Loucy (cell line): ENCODE results near the gene HSF5.

Experiments
- H2AFZ ChIP-seq: fragments of 200-600 bp; sonication (generic); 2 replicates; pipeline ENCODE4 v1.6.0; 2016; ENCODE audit warnings: antibody characterized with exemption, mild to moderate bottlenecking, low read length, moderate library complexity
- H3F3A ChIP-seq: fragments of 200-600 bp; 2 replicates; pipeline ENCODE4 v1.6.0; 2016; ENCODE audit warnings: antibody characterized with exemption, low read depth, mild to moderate bottlenecking
- H3K27me3 ChIP-seq: fragments of 200-600 bp; sonication (generic); 2 replicates; pipeline ENCODE4 v1.6.1; 2014; ENCODE audit warnings: low read length, mild to moderate bottlenecking; ENCODE audit not compliant: insufficient read depth, poor library complexity, severe bottlenecking
- H3K36me3 ChIP-seq: fragments of 200-600 bp; sonication (generic); 2 replicates; pipeline ENCODE4 v1.6.1; 2016; ENCODE audit warnings: low read length; ENCODE audit not compliant: insufficient read depth
- H3K4me1 ChIP-seq: fragments of 200-600 bp; sonication (generic); 2 replicates; pipeline ENCODE4 v1.5.1; 2014; ENCODE audit warnings: low read length, mild to moderate bottlenecking; ENCODE audit not compliant: insufficient read depth, poor library complexity, severe bottlenecking
- H3K4me2 ChIP-seq: fragments of 200-600 bp; sonication (generic); 2 replicates; pipeline ENCODE4 v1.6.0; 2014; ENCODE audit warnings: antibody characterized with exemption, low read length, low read depth, mild to moderate bottlenecking; ENCODE audit not compliant: poor library complexity, severe bottlenecking
- H3K4me3 ChIP-seq: fragments of 200-600 bp; sonication (generic); 2 replicates; pipeline ENCODE4 v1.5.1; 2014; ENCODE audit warnings: low read length, mild to moderate bottlenecking, mixed read lengths; ENCODE audit not compliant: poor library complexity, severe bottlenecking
- H3K79me2 ChIP-seq: fragments of 200-600 bp; sonication (generic); 2 replicates; pipeline ENCODE4 v1.6.1; 2014; ENCODE audit warnings: low read length; ENCODE audit not compliant: insufficient read depth
- H3K9ac ChIP-seq: fragments of 200-600 bp; sonication (generic); 2 replicates; pipeline ENCODE4 v1.6.0; 2014; ENCODE audit warnings: mild to moderate bottlenecking, low read depth, low read length, moderate library complexity; ENCODE audit not compliant: poor library complexity, severe bottlenecking
- H3K9me2 ChIP-seq: fragments of 200-600 bp; sonication (generic); replicated peaks from 2 replicates; pipeline ENCODE4 v1.6.1; 2016; ENCODE audit warnings: low read depth, low read length, mixed read lengths
- H3K9me3 ChIP-seq: fragments of 200-600 bp; sonication (generic); 2 replicates; pipeline ENCODE4 v1.6.1; 2014; ENCODE audit warnings: mild to moderate bottlenecking, antibody characterized with exemption, low read length, low read depth; ENCODE audit not compliant: insufficient read depth
- H4K20me1 ChIP-seq: fragments of 200-600 bp; sonication (generic); 2 replicates; pipeline ENCODE4 v1.6.0; 2014; ENCODE audit warnings: antibody characterized with exemption, low read length, mild to moderate bottlenecking; ENCODE audit not compliant: insufficient read depth, poor library complexity, severe bottlenecking
- EZH2phosphoT487 ChIP-seq: fragments of 200-600 bp; IDR thresholded peaks from 2 replicates; pipeline ENCODE4 v1.6.1; 2018; ENCODE audit warnings: antibody characterized with exemption, mild to moderate bottlenecking, moderate library complexity, borderline replicate concordance
- TF ChIP-seq, protein P1 (sequence below): fragments of 200-600 bp; sonication (generic); conservative IDR thresholded peaks from 2 replicates; pipeline ENCODE4 v1.5.1; 2014; ENCODE audit warnings: mild to moderate bottlenecking, antibody characterized with exemption, low read length

Gene HSF5

DNA sequence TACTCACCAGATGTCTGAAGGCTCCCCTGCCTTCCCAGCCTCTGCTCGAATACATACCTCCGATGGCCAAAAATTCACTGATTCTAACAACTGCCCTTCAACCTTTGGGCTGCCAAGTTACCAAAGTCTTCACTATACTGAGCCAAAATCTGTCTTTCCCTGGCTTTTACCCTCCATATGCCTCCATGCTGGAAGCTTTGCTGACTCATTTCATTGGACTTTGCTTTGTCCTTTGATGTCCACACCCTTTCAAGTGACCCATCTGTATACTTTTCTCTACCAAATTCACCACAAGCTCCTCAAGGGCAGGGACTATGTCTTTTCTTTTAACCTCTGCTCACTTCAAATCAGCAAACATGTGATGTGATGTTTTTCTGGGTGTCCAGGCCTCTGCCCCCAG, 47.2 kb upstream of the HSF5 start:
- H3K4me1 ChIP-seq: peaks cover 8% of the 10 kb centered on the region
- no peaks in the 10 kb centered on the region for H3K9me2 ChIP-seq
- no peaks in the 10 kb centered on the region for H3F3A ChIP-seq
- H4K20me1 ChIP-seq: no peaks in the 10 kb centered on the region
- H3K9me3 ChIP-seq: no peaks in the 10 kb centered on the region
- H3K9ac ChIP-seq: no peak overlapping the region
- no peak overlapping the region for H2AFZ ChIP-seq
- H3K27me3 ChIP-seq: no peaks in the 10 kb centered on the region
- H3K36me3 ChIP-seq: no peaks in the 10 kb centered on the region
- H3K79me2 ChIP-seq: no peaks in the 10 kb centered on the region
- H3K4me3 ChIP-seq: no peak overlapping the region
- H3K4me2 ChIP-seq: no peak overlapping the region
- TF ChIP-seq, protein P1, sequence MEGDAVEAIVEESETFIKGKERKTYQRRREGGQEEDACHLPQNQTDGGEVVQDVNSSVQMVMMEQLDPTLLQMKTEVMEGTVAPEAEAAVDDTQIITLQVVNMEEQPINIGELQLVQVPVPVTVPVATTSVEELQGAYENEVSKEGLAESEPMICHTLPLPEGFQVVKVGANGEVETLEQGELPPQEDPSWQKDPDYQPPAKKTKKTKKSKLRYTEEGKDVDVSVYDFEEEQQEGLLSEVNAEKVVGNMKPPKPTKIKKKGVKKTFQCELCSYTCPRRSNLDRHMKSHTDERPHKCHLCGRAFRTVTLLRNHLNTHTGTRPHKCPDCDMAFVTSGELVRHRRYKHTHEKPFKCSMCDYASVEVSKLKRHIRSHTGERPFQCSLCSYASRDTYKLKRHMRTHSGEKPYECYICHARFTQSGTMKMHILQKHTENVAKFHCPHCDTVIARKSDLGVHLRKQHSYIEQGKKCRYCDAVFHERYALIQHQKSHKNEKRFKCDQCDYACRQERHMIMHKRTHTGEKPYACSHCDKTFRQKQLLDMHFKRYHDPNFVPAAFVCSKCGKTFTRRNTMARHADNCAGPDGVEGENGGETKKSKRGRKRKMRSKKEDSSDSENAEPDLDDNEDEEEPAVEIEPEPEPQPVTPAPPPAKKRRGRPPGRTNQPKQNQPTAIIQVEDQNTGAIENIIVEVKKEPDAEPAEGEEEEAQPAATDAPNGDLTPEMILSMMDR: no peak
- TF ChIP-seq EZH2phosphoT487: no peak

DNA sequence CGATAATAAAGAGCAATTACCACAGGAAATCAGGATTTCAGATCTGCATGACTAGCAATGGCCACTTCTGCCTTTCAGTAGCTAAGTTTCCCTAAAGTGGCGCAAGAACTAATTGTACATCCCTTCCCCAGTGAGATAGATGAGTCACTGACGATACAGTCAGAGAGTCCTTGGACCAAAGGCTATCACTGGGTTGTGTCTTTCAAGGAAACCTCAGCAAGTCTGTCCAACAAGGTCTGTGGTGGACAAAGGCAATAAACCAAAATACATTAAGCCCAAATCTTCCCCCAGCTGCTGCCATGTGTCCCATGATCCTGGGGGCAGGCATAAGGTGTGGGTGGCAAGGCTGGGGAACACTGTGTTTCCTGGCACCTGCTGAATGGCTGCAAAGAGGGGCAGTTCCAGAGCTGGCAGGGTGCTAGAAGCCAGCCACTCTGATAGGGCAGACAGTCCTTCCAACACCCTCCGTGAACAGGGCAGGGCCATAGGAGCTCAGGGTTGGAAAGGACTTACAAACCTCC, 46.8 kb upstream of the HSF5 start:
- TF ChIP-seq, protein P1: no peak
- TF ChIP-seq EZH2phosphoT487: no peak
- Histone ChIP-seq H3K4me3 (no peak overlapping the region), H2AFZ (no peak overlapping the region), H3F3A (no peaks in the 10 kb centered on the region), H3K4me2 (no peak overlapping the region), H3K36me3 (no peaks in the 10 kb centered on the region), H4K20me1 (no peaks in the 10 kb centered on the region), H3K27me3 (no peaks in the 10 kb centered on the region), H3K4me1 (peaks cover 8% of the 10 kb centered on the region), H3K79me2 (no peaks in the 10 kb centered on the region), H3K9me2 (no peaks in the 10 kb centered on the region), H3K9ac (no peak overlapping the region), H3K9me3 (no peaks in the 10 kb centered on the region)

DNA sequence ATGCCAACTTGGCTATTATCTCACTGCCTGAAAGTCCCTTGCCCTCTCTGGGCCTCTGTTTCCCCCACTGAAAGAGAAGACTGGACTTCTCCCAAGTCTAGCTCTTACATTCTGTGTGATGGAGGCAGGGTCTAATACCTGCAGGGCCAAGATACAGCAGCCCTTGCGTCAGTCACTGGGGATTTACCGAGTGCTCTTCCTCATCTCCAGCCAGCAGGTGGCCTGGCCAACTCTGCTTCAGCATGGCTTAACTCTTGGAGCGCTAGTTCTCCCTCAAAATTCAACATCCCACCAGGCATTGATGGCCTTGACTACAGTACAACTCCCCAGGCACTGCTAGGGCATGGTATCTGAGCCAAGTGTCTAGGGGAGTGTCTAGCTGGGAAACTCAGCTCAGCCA, 46.1 kb upstream of the HSF5 start:
- H3K4me3 ChIP-seq: no peak overlapping the region
- no peaks in the 10 kb centered on the region for H3K36me3 ChIP-seq
- no peaks in the 10 kb centered on the region for H4K20me1 ChIP-seq
- no peaks in the 10 kb centered on the region for H3K9me2 ChIP-seq
- no peaks in the 10 kb centered on the region for H3K9me3 ChIP-seq
- no peaks in the 10 kb centered on the region for H3K79me2 ChIP-seq
- H3K9ac ChIP-seq: no peak overlapping the region
- no peak overlapping the region for H3K4me2 ChIP-seq
- no peaks in the 10 kb centered on the region for H3F3A ChIP-seq
- H3K4me1 ChIP-seq: peaks cover 3% of the 10 kb centered on the region
- no peak overlapping the region for H2AFZ ChIP-seq
- H3K27me3 ChIP-seq: no peaks in the 10 kb centered on the region
- no peak for TF ChIP-seq EZH2phosphoT487
- TF ChIP-seq, protein P1: no peak; the same call in 1 of the 2 replicates
